ENCODE results near the gene GALNT2.

- no peak for TF ChIP-seq POLR2AphosphoS5 (IDR thresholded peaks at IDR 0.05; ENCODE audit: low read depth, low read length)
- no peak for TF ChIP-seq POLR2A (IDR thresholded peaks at IDR 0.05; ENCODE audit: low read depth, low read length)
- no peak for TF ChIP-seq TAF1 (IDR thresholded peaks at IDR 0.05; ENCODE audit: low read depth, low read length)
Measured at GRCh38 chr1:230103306-230104173, 36.5 kb downstream of the GALNT2 start.
